ENCODE measurements around the gene LANCL3.
"Not testable (repeated sequence)": the region's sequence is repeated elsewhere in the genome, so short reads cannot be mapped to it uniquely, and the experiment has no call there.

- not testable (repeated sequence) for TF ChIP-seq CTCF (IDR thresholded peaks at IDR 0.05; ENCODE audit: poor library complexity); EZH2phosphoT487 (IDR thresholded peaks at IDR 0.05; ENCODE audit: low read depth, severe bottlenecking, unreplicated experiment); EZH2 (IDR thresholded peaks at IDR 0.05; ENCODE audit: borderline replicate concordance)
Observed at GRCh38 chrX:37549619-37550018, 21.8 kb upstream of the LANCL3 start.

Data from hepatocyte (in vitro differentiated cells).